Neural cell (in vitro differentiated cells): ENCODE data around the gene KLHL22. TPM values are rescaled to one million over a fixed set of nuclear protein-coding genes. Genes with fewer than 3 reads are reported as not detected.

ENCODE experiments used
- H2AFZ ChIP-seq: fragments of 200-600, 300-800 bp; sonication (generic), shearing (Covaris generic); 2 replicates; pipeline ENCODE4 v1.6.0; 2014; ENCODE audit warnings: low read depth, mild to moderate bottlenecking, antibody characterized with exemption, low read length, moderate library complexity
- H3F3A ChIP-seq: fragments of 200-600 bp; shearing (Covaris generic); 2 replicates; pipeline ENCODE4 v1.6.1; 2016; ENCODE audit warnings: mild to moderate bottlenecking, moderate library complexity, mixed read lengths, antibody characterized with exemption, low read length; ENCODE audit not compliant: insufficient read depth, poor library complexity, severe bottlenecking
- H3K27ac ChIP-seq: fragments of 200-600, 300-800 bp; sonication (generic), shearing (Covaris generic); 2 replicates; pipeline ENCODE4 v1.5.1; 2014; ENCODE audit warnings: mild to moderate bottlenecking, low read length, moderate library complexity
- H3K27me3 ChIP-seq: fragments of 300-800, 200-600 bp; sonication (generic), shearing (Covaris generic); 2 replicates; pipeline ENCODE4 v1.6.0; 2014; ENCODE audit warnings: mild to moderate bottlenecking, low read depth, low read length, moderate library complexity; ENCODE audit not compliant: insufficient read depth
- H3K36me3 ChIP-seq: fragments of 300-800, 200-600 bp; sonication (generic), shearing (Covaris generic); 2 replicates; pipeline ENCODE4 v1.5.1; 2014; ENCODE audit warnings: mild to moderate bottlenecking, antibody characterized with exemption, low read length, moderate library complexity; ENCODE audit not compliant: insufficient read depth
- H3K4me2 ChIP-seq: fragments of 300-800, 200-600 bp; sonication (generic), shearing (Covaris generic); 2 replicates; pipeline ENCODE4 v1.6.0; 2014; ENCODE audit warnings: mild to moderate bottlenecking, low read length
- H3K4me3 ChIP-seq: fragments of 300-800, 200-600 bp; sonication (generic), shearing (Covaris generic); 2 replicates; pipeline ENCODE4 v1.5.1; 2014; ENCODE audit warnings: mild to moderate bottlenecking, low read length, moderate library complexity
- H3K79me2 ChIP-seq: fragments of 200-600 bp; shearing (Covaris generic); replicated peaks from 2 replicates; pipeline ENCODE4 v1.6.0; 2014; ENCODE audit warnings: mild to moderate bottlenecking, low read length, moderate library complexity; ENCODE audit not compliant: insufficient read depth
- H3K9ac ChIP-seq: fragments of 300-800, 200-600 bp; sonication (generic), shearing (Covaris generic); 2 replicates; pipeline ENCODE4 v1.6.1; 2016; ENCODE audit warnings: mild to moderate bottlenecking, low read length, mixed read lengths
- H3K9me2 ChIP-seq: fragments of 200-600 bp; shearing (Covaris generic); 2 replicates; pipeline ENCODE4 v1.6.1; 2016; ENCODE audit warnings: mild to moderate bottlenecking, low read length, mixed read lengths; ENCODE audit not compliant: insufficient read depth
- H3K9me3 ChIP-seq: fragments of 200-600, 300-800 bp; sonication (generic), shearing (Covaris generic); 2 replicates; pipeline ENCODE4 v1.6.1; 2016; ENCODE audit warnings: mild to moderate bottlenecking, mixed run types, low read length, moderate library complexity, mixed read lengths
- H4K20me1 ChIP-seq: fragments of 200-600 bp; shearing (Covaris generic); 2 replicates; pipeline ENCODE4 v1.6.1; 2016; ENCODE audit warnings: mild to moderate bottlenecking, mixed run types; ENCODE audit not compliant: insufficient read depth
- EP300 ChIP-seq: fragments of 450-650 bp; conservative IDR thresholded peaks from 2 replicates; pipeline ENCODE4 v1.6.1; 2014; ENCODE audit warnings: antibody characterized with exemption, mild to moderate bottlenecking, moderate library complexity; ENCODE audit not compliant: poor library complexity, severe bottlenecking
- EZH2 ChIP-seq: fragments of 200-600, 300-800 bp; shearing (Covaris generic), sonication (generic); IDR thresholded peaks from 2 replicates; pipeline ENCODE4 v1.6.1; 2014; ENCODE audit warnings: antibody characterized with exemption, low read length, borderline replicate concordance, mild to moderate bottlenecking; ENCODE audit not compliant: insufficient read depth, poor library complexity, severe bottlenecking
- MXI1 ChIP-seq: fragments of 450-650 bp; conservative IDR thresholded peaks from 2 replicates; pipeline ENCODE4 v1.6.1; 2014; ENCODE audit warnings: antibody characterized with exemption, mild to moderate bottlenecking; ENCODE audit not compliant: poor library complexity, severe bottlenecking
- POLR2AphosphoS5 ChIP-seq: IDR thresholded peaks from 2 replicates; pipeline ENCODE4 v1.6.1; 2012
- RAD21 ChIP-seq: fragments of 450-650 bp; conservative IDR thresholded peaks from 2 replicates; pipeline ENCODE4 v1.6.1; 2014; ENCODE audit warnings: antibody characterized with exemption, mild to moderate bottlenecking, moderate library complexity
- REST ChIP-seq: IDR thresholded peaks from 2 replicates; pipeline ENCODE4 v1.6.1; 2012; ENCODE audit warnings: borderline replicate concordance
- SMC3 ChIP-seq: fragments of 450-650 bp; conservative IDR thresholded peaks from 2 replicates; pipeline ENCODE4 v1.6.1; 2014; ENCODE audit warnings: antibody characterized with exemption, mild to moderate bottlenecking, moderate library complexity; ENCODE audit not compliant: poor library complexity
- TAF1 ChIP-seq: IDR thresholded peaks from 2 replicates; pipeline ENCODE4 v1.6.1; 2012; ENCODE audit warnings: low read depth
- polyA plus RNA-seq: library from polyadenylated mRNA; depleted of rRNA; stranded (reverse); fragments of >200 nt; gene quantifications from 2 replicates; pipeline ENCODE4 v1.2.3, GENCODE V29; 2014
- TF ChIP-seq, protein P1 (sequence below): fragments of 450-650 bp; IDR thresholded peaks from 2 replicates; pipeline ENCODE4 v1.5.1; 2014; ENCODE audit warnings: antibody characterized with exemption, mild to moderate bottlenecking, moderate library complexity; ENCODE audit not compliant: poor library complexity, severe bottlenecking

Gene KLHL22
- polyA plus RNA-seq, 1 donor from 2014 or later, result 59.5 TPM

GRCh38 chr22:20456064-20456721, 39.4 kb downstream of the KLHL22 start:
- peak overlapping the region; percentile 59 for H2AFZ ChIP-seq

GRCh38 chr22:20455709-20456063, 39.9 kb downstream of the KLHL22 start:
- Histone ChIP-seq H3K27me3 (no peaks in the 10 kb centered on the region), H3K9ac (no peak overlapping the region), H3K9me2 (no peaks in the 10 kb centered on the region), H3K4me3 (no peak overlapping the region), H3F3A (no peaks in the 10 kb centered on the region), H3K36me3 (peaks cover 8% of the 10 kb centered on the region), H3K27ac (no peak overlapping the region), H2AFZ (no peak overlapping the region), H4K20me1 (no peaks in the 10 kb centered on the region), H3K79me2 (no peaks in the 10 kb centered on the region), H3K4me2 (no peak overlapping the region), H3K9me3 (no peaks in the 10 kb centered on the region)
- TF ChIP-seq POLR2AphosphoS5, result no peak
- no peak for TF ChIP-seq SMC3
- TF ChIP-seq TAF1, result no peak
- TF ChIP-seq EP300, result no peak
- TF ChIP-seq EZH2, result no peak
- TF ChIP-seq REST, result no peak
- TF ChIP-seq, protein P1, sequence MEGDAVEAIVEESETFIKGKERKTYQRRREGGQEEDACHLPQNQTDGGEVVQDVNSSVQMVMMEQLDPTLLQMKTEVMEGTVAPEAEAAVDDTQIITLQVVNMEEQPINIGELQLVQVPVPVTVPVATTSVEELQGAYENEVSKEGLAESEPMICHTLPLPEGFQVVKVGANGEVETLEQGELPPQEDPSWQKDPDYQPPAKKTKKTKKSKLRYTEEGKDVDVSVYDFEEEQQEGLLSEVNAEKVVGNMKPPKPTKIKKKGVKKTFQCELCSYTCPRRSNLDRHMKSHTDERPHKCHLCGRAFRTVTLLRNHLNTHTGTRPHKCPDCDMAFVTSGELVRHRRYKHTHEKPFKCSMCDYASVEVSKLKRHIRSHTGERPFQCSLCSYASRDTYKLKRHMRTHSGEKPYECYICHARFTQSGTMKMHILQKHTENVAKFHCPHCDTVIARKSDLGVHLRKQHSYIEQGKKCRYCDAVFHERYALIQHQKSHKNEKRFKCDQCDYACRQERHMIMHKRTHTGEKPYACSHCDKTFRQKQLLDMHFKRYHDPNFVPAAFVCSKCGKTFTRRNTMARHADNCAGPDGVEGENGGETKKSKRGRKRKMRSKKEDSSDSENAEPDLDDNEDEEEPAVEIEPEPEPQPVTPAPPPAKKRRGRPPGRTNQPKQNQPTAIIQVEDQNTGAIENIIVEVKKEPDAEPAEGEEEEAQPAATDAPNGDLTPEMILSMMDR, result no peak

More at GRCh38 chr22:20456064-20456721, 39.4 kb downstream of the KLHL22 start:
- Histone ChIP-seq H3K4me2 (no peak overlapping the region), H3K27ac (peak overlapping the region; percentile 45), H3K27me3 (no peaks in the 10 kb centered on the region), H3F3A (no peaks in the 10 kb centered on the region), H3K9me3 (no peaks in the 10 kb centered on the region), H3K9ac (peak overlapping the region; percentile 53), H3K4me3 (no peak overlapping the region), H3K9me2 (no peaks in the 10 kb centered on the region), H4K20me1 (no peaks in the 10 kb centered on the region), H3K79me2 (no peaks in the 10 kb centered on the region), H3K36me3 (peaks cover 8% of the 10 kb centered on the region)
- no peak for TF ChIP-seq EZH2
- TF ChIP-seq EP300, result no peak
- TF ChIP-seq TAF1, result no peak
- TF ChIP-seq, protein P1, result peak; percentile 96
- peak; percentile 90 for TF ChIP-seq SMC3
- peak; percentile 30 for TF ChIP-seq REST
- TF ChIP-seq RAD21, result peak; percentile 94
- TF ChIP-seq MXI1, result peak; percentile 38
- no peak for TF ChIP-seq POLR2AphosphoS5
